ENCODE data around the gene ZNF10. TPM values are rescaled to one million over a fixed set of nuclear protein-coding genes. Genes with fewer than 3 reads are reported as not detected.
A peak's percentile ranks its signal among the peaks of the same experiment; 100 is the strongest.

Gene ZNF10
- 6.6 and 7.2 TPM in 2 replicates for total RNA-seq (2022)
- percentile 64 among the genes with signal in this experiment for Bru-seq, nascent RNA
- BruChase-seq, experiment 1, labeled RNA remaining after a 6-hour chase = percentile 70 among the genes with signal in this experiment
- BruChase-seq, experiment 2, labeled RNA remaining after a 2-hour chase = percentile 88 among the genes with signal in this experiment
- long read RNA-seq, partial matches to known transcripts = 1 of 6 reads
- long read RNA-seq, other reads (novel, unspliced or antisense) = 5 of 6 reads

DNA sequence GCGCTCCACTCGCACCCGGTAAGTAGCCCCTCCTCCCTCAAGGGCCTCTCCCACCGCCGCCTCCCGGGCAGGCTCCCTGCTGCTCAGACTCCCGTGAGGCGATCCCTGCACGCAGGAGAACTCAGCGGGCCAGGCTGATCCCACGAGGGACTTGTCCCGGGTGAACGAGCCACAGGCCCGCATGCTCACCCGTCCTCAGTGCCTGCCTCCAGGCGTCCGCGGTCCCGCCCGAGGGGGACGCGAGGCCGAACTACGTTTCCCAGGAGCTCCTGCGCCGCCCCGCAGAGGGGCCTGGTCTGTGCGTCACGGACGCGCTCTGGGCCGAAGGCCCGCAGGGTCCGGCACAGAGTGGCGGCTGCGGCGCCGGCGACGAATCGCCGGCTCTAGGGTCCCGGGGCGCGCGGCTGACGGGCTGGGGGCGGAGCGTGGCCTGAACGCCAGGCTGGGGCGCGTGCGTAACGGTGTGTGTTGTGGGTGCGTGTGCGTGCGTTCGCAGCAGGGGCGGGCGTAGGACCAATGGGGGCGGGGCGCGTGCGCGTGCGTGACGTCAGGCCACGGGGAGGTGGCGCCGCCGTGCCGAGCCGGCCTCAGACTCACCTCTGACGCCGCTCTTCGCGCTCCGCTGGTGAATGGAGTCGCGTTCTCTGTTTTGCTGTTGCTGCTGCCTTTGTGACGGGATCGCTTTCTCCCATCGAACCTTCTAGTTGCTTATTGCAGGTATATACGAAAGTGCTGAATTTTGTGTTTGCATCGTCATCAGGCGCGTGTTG is at the start of gene ZNF10, which contains the start of gene ZNF891:
TSS of gene ZNF10 (plus strand) at position 590 of the 770 bp plus-strand sequence. CDS start 13,866 bp downstream, outside the sequence.
TSS of gene ZNF891 (minus strand) at position 237 of the 770 bp plus-strand sequence. CDS start 8,356 bp downstream, outside the sequence.
- intact Hi-C loops (cut with micrococcal nuclease) = loop anchor here (1.0 to 2.0 kb wide), 2 partner anchors 50 to 51 kb away; partner anchors contain the start of genes ZNF140 and ZNF268
- H3K4me3 Mint-ChIP-seq (ENCODE audit: unreplicated experiment) = peak within 1 kb of the TSS; percentile 98
- TF ChIP-seq, protein P1, sequence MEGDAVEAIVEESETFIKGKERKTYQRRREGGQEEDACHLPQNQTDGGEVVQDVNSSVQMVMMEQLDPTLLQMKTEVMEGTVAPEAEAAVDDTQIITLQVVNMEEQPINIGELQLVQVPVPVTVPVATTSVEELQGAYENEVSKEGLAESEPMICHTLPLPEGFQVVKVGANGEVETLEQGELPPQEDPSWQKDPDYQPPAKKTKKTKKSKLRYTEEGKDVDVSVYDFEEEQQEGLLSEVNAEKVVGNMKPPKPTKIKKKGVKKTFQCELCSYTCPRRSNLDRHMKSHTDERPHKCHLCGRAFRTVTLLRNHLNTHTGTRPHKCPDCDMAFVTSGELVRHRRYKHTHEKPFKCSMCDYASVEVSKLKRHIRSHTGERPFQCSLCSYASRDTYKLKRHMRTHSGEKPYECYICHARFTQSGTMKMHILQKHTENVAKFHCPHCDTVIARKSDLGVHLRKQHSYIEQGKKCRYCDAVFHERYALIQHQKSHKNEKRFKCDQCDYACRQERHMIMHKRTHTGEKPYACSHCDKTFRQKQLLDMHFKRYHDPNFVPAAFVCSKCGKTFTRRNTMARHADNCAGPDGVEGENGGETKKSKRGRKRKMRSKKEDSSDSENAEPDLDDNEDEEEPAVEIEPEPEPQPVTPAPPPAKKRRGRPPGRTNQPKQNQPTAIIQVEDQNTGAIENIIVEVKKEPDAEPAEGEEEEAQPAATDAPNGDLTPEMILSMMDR (IDR thresholded peaks at IDR 0.05; ENCODE audit: unreplicated experiment) = no peak
- peak; percentile 94 for DNase-seq (ENCODE audit: unreplicated experiment)
- POLR2A ChIA-PET = interaction anchor here (0.6 to 3.1 kb wide), 21 partner anchors 10 to 1044 kb away, joined by 3 to 33 read pairs (median 4); partner anchors contain the start of genes CHFR, ZNF140, ZNF26 and ZNF268
- peak within 1 kb of the TSS; percentile 98 for H3K27ac Mint-ChIP-seq (ENCODE audit: low read depth, unreplicated experiment)
- BruUV-seq (replicated peaks) = no TSS peak
- H3K9me3 Mint-ChIP-seq (ENCODE audit: unreplicated experiment) = peaks cover 24% of the 10 kb centered on the region
- peaks cover 6% of the 10 kb centered on the region for H3K4me1 Mint-ChIP-seq (ENCODE audit: insufficient read depth, unreplicated experiment)
- peaks cover 56% of the 10 kb centered on the region for H3K36me3 Mint-ChIP-seq (ENCODE audit: insufficient read depth, unreplicated experiment)
- no peaks in the 10 kb centered on the region for H3K27me3 Mint-ChIP-seq (ENCODE audit: insufficient read depth, unreplicated experiment)
- CTCF ChIA-PET = interaction anchor here (0.6 kb wide), 1 partner anchor 13 kb away, joined by 4 read pairs; no protein-coding TSS in a partner anchor

DNA sequence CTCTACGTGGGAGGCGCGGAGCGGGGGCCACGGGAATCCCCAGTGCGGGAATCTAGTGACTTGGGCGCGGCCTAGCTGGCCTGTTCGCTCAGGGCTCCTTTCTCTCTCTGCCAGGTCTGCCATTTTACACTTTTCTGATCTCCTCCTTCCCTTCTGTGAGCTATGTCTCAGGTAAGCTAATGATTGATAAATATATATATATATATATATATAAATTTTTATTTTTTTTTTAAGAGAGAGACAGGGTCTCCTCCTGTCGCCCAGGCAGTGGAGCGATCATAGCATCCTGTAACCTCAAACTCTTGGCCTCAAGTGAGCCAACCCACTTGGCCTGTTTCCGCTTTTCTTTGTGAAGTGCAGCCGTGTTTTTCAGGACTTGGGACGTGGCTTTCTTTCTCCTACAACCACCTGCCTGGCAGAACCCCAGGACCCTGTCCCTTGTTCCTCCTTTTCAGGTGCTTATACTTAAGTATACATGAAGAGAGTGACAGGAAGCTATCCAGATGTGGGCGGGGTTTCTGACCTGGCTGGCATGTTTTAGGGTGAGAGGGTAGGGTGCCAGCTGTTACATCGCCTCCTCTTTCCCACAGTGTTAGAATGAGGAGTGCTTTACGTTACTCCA is 49.2 kb upstream of the ZNF10 start:
- no peak overlapping the region for H3K27ac Mint-ChIP-seq (ENCODE audit: low read depth, unreplicated experiment)
- intact Hi-C loops (cut with micrococcal nuclease) = loop anchor here (2.0 kb wide), 1 partner anchor 44 kb away; the partner anchor contains the start of gene ZNF84
- no TSS peak for BruUV-seq (replicated peaks)
- peak; percentile 14 for DNase-seq (ENCODE audit: unreplicated experiment)
- TF ChIP-seq, protein P1 (IDR thresholded peaks at IDR 0.05; ENCODE audit: unreplicated experiment) = no peak
- H3K9me3 Mint-ChIP-seq (ENCODE audit: unreplicated experiment) = peaks cover 27% of the 10 kb centered on the region
- no peak overlapping the region for H3K4me3 Mint-ChIP-seq (ENCODE audit: unreplicated experiment)
- ChIA-PET CTCF (interaction anchor here (0.7 to 1.1 kb wide), 5 partner anchors 8 to 100 kb away, joined by 3 to 4 read pairs (median 3); partner anchors contain the start of gene ZNF268), POLR2A (interaction anchor here (0.5 to 2.7 kb wide), 3 partner anchors 48 to 100 kb away, joined by 3 to 30 read pairs (median 23); partner anchors contain the start of genes ZNF10, ZNF268 and ZNF891)
- H3K27me3 Mint-ChIP-seq (ENCODE audit: insufficient read depth, unreplicated experiment) = no peaks in the 10 kb centered on the region
- H3K4me1 Mint-ChIP-seq (ENCODE audit: insufficient read depth, unreplicated experiment) = no peaks in the 10 kb centered on the region
- H3K36me3 Mint-ChIP-seq (ENCODE audit: insufficient read depth, unreplicated experiment) = peaks cover 44% of the 10 kb centered on the region

DNA sequence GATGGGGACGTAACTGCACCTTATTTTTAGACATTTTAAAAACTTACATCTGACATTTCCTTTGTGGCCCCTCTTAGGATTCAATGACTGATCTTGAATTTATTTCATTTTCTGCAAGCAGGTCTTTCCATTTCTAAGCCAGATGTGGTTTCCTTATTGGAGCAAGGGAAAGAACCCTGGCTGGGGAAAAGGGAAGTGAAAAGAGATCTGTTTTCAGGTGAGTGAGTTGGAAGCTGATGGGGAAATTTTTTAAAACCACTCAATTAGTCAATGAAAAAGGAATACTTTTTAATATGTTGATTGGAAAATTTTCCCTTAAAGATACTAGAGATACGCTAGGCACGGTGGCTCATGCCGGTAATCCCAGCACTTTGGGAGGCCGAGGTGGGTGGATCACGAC is 47.1 kb upstream of the ZNF10 start:
- BruUV-seq (replicated peaks) = no TSS peak
- intact Hi-C loops (cut with micrococcal nuclease) = no loop called here
- CTCF ChIA-PET = no interaction called here

More for the DNA sequence above, 47.1 kb upstream of the ZNF10 start:
- Mint-ChIP-seq H3K27me3 (ENCODE audit: insufficient read depth, unreplicated experiment) (no peaks in the 10 kb centered on the region), H3K27ac (ENCODE audit: low read depth, unreplicated experiment) (no peak overlapping the region), H3K4me3 (ENCODE audit: unreplicated experiment) (no peak overlapping the region), H3K9me3 (ENCODE audit: unreplicated experiment) (peaks cover 20% of the 10 kb centered on the region), H3K36me3 (ENCODE audit: insufficient read depth, unreplicated experiment) (peaks cover 58% of the 10 kb centered on the region), H3K4me1 (ENCODE audit: insufficient read depth, unreplicated experiment) (no peaks in the 10 kb centered on the region)
- POLR2A ChIA-PET = no interaction called here
- TF ChIP-seq, protein P1 (IDR thresholded peaks at IDR 0.05; ENCODE audit: unreplicated experiment) = no peak
- DNase-seq (ENCODE audit: unreplicated experiment) = no peak
